ENCODE results near the gene CRB3. TPM values are rescaled to one million over a fixed set of nuclear protein-coding genes. Genes with fewer than 3 reads are reported as not detected.
"Not testable (repeated sequence)": the region's sequence is repeated elsewhere in the genome, so short reads cannot be mapped to it uniquely, and the experiment has no call there.

Gene CRB3
- total and polyA plus RNA-seq, 4 donors: 19.2 to 38.7 (median 28.9) TPM

DNA sequence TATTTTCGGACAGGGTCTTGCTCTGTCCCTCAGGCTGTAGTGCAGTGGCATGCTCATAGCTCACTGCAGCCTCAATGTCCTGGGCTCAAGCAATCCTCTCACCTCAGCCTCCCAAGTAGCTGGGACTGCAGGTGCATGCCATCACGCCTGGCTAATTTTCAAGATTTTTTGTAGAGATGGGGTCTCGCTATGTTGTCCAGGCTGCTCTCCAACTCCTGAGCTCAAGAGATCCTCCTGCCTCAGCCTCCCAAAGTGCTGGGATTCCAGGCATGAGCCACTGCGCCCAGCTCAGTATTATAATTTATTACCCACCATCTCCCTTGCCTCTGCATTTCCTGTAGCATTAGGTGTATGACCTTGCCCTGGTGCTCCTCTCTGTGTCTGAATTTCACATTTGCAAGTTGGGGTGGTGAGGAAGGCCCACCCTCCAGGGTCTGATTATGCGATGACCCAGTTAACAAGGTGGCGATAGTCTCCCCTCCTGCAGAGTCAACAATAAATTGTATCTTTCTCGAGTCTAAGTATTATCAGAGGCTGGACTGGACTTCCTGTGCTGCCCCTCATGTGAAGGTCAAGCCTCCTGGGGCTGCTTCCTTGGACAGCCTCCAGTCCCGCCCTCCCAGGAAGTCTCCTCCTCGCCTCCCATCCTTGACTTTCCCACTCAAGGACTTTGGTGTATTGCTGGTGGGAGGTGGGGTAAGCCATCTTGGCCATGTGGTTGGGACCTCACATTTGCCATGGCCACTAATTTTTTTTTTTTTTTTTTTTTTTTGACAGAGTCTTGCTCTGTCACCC is 39.5 kb downstream of the CRB3 start:
- DNase-seq (ENCODE audit: low spot score): no peak
- WGBS: 81% methylated on average over 9 of the region's 9 CpGs
- Histone ChIP-seq H3K9ac (ENCODE audit: low read depth in 1 of 2, low read length in 2 of 2) (no peak overlapping the region), H3K27ac (ENCODE audit: low read depth in 1 of 2, low read length in 2 of 2) (no peak overlapping the region), H3K36me3 (ENCODE audit: control insufficient read depth in 4 of 4, insufficient read depth in 3 of 4, low read depth in 1 of 4, low read length in 3 of 4) (no peaks in the 10 kb centered on the region), H3K4me1 (ENCODE audit: control insufficient read depth in 4 of 4, insufficient read depth in 4 of 4, low read length in 3 of 4) (peaks cover 0 to 8% (median 4%) of the 10 kb centered on the region in 4 donors), H3K9me3 (ENCODE audit: control insufficient read depth in 4 of 4, low read length in 3 of 4) (no peaks in the 10 kb centered on the region), H3K27me3 (ENCODE audit: control insufficient read depth in 4 of 4, insufficient read depth in 4 of 4, low read length in 3 of 4) (peaks cover 0 to 3% (median 0%) of the 10 kb centered on the region in 4 donors), H3K4me3 (ENCODE audit: low read depth in 1 of 3, low read length in 3 of 3) (no peak overlapping the region)
- TF ChIP-seq NR2F2 (IDR thresholded peaks at IDR 0.05) (peak; percentile 57), HNF4A (conservative IDR thresholded peaks at IDR 0.05) (no peak), EGR1 (IDR thresholded peaks at IDR 0.05; ENCODE audit: low read depth in 2 of 2) (no peak), GABPA (IDR thresholded peaks at IDR 0.05 in 1 of 2, conservative IDR thresholded peaks at IDR 0.05 in 1 of 2) (no peak), FOXA1 (IDR thresholded peaks at IDR 0.05) (no peak)

DNA sequence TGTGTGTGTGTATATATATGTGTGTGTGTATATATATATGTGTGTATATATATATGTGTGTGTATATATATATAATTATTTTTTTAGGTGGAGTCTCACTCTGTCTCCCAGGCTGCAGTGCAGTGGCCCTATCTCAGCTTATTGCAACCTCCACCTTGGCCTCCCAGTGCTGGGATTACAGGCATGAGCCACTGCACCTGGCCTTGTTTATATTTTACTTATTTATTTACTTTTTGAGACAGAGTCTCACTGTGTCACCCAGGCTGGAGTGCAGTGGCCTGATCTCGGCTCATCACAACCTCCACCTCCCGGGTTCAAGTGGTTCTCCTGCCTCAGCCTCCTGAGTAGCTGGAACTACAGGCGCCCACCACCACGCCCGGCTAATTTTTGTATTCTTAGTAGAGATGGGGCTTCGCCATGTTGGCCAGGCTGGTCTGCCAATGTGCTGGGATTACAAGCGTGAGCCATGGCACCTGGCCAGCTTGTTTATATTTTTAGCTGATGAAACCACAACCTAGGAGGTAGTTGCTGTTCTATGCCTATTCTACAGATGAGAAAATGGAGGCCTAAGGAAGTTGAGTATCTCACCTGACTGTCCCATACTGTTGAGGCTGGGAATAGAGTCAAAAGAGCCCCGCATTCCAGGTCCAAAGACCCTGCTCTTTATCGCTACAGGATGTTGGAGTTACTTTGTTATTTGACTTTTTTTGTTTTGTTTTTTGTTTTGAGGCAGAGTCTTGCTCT is 44.1 kb downstream of the CRB3 start:
- H3K9ac ChIP-seq (ENCODE audit: low read depth in 1 of 2, low read length in 2 of 2); H3K27ac ChIP-seq (ENCODE audit: low read depth in 1 of 2, low read length in 2 of 2); H3K4me1 ChIP-seq (ENCODE audit: control insufficient read depth in 4 of 4, insufficient read depth in 4 of 4, low read length in 3 of 4); H3K27me3 ChIP-seq (ENCODE audit: control insufficient read depth in 4 of 4, insufficient read depth in 4 of 4, low read length in 3 of 4); DNase-seq (ENCODE audit: low spot score); H3K4me3 ChIP-seq (ENCODE audit: low read depth in 1 of 3, low read length in 3 of 3); H3K9me3 ChIP-seq (ENCODE audit: control insufficient read depth in 4 of 4, low read length in 3 of 4); H3K36me3 ChIP-seq (ENCODE audit: control insufficient read depth in 4 of 4, insufficient read depth in 3 of 4, low read depth in 1 of 4, low read length in 3 of 4): not testable (repeated sequence)
- 86% methylated on average over 9 of the region's 9 CpGs for WGBS

DNA sequence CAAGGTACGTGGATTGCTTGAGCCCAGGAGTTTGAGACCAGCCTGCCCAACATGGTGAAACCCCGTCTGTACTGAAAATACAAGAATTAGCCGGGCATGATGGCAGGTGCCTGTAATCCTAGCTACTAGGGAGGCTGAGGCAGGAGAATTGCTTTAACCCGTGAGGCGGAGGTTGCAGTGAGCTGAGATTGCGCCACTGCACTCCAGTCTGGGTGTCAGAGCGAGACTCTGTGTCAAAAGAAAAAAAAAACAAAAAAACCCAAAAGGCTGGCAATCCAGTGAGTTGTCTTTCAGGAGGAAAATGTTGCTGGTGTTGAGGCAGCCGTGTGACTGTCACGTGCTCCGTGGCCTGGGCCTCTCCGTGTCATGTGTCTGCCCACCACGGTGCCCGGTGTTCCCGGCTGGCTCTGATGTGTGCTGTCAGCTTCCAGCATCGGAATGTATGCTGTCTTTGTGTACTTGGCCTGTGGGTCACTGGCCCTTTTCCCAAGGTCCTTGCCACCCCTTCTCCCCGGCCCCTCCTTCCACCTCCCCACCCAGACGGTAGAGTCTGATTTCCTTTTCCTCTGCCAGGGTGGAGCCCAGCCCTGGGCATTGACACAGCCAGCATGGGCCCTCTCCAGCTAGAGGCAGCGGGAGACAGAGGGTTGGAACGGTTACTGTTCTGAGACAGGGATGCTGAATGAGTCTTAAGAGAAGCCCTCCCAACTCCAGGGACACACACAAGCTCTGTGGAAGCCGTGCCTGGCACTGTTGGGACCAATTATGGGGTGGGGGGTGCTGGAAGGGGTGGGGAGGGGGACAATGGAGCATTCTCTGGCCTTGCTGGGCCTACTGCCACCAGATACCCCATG is 45.3 kb downstream of the CRB3 start:
- peak; percentile 57 for DNase-seq (ENCODE audit: low spot score)
- 44% methylated on average over 20 of the region's 20 CpGs for WGBS
- no peaks in the 10 kb centered on the region for H3K27me3 ChIP-seq (ENCODE audit: control insufficient read depth in 4 of 4, insufficient read depth in 4 of 4, low read length in 3 of 4)
- H3K27ac ChIP-seq (ENCODE audit: low read depth in 1 of 2, low read length in 2 of 2): peak overlapping the region in 1 of 2 donors; percentile 7
- H3K9me3 ChIP-seq (ENCODE audit: control insufficient read depth in 4 of 4, low read length in 3 of 4): no peaks in the 10 kb centered on the region
- peaks cover 0 to 3% (median under 1%) of the 10 kb centered on the region in 4 donors for H3K4me1 ChIP-seq (ENCODE audit: control insufficient read depth in 4 of 4, insufficient read depth in 4 of 4, low read length in 3 of 4)
- H3K9ac ChIP-seq (ENCODE audit: low read depth in 1 of 2, low read length in 2 of 2): no peak overlapping the region
- H3K36me3 ChIP-seq (ENCODE audit: control insufficient read depth in 4 of 4, insufficient read depth in 3 of 4, low read depth in 1 of 4, low read length in 3 of 4): no peaks in the 10 kb centered on the region
- H3K4me3 ChIP-seq (ENCODE audit: low read depth in 1 of 3, low read length in 3 of 3): no peak overlapping the region
- TF ChIP-seq, protein P1, sequence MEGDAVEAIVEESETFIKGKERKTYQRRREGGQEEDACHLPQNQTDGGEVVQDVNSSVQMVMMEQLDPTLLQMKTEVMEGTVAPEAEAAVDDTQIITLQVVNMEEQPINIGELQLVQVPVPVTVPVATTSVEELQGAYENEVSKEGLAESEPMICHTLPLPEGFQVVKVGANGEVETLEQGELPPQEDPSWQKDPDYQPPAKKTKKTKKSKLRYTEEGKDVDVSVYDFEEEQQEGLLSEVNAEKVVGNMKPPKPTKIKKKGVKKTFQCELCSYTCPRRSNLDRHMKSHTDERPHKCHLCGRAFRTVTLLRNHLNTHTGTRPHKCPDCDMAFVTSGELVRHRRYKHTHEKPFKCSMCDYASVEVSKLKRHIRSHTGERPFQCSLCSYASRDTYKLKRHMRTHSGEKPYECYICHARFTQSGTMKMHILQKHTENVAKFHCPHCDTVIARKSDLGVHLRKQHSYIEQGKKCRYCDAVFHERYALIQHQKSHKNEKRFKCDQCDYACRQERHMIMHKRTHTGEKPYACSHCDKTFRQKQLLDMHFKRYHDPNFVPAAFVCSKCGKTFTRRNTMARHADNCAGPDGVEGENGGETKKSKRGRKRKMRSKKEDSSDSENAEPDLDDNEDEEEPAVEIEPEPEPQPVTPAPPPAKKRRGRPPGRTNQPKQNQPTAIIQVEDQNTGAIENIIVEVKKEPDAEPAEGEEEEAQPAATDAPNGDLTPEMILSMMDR (IDR thresholded peaks at IDR 0.05; ENCODE audit: low read depth, low read length, missing input control): no peak
- TF ChIP-seq NR2F2 (IDR thresholded peaks at IDR 0.05): peak; percentile 62
- TF ChIP-seq, protein P2, sequence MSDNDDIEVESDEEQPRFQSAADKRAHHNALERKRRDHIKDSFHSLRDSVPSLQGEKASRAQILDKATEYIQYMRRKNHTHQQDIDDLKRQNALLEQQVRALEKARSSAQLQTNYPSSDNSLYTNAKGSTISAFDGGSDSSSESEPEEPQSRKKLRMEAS (IDR thresholded peaks at IDR 0.05): no peak
- TF ChIP-seq, protein P3, sequence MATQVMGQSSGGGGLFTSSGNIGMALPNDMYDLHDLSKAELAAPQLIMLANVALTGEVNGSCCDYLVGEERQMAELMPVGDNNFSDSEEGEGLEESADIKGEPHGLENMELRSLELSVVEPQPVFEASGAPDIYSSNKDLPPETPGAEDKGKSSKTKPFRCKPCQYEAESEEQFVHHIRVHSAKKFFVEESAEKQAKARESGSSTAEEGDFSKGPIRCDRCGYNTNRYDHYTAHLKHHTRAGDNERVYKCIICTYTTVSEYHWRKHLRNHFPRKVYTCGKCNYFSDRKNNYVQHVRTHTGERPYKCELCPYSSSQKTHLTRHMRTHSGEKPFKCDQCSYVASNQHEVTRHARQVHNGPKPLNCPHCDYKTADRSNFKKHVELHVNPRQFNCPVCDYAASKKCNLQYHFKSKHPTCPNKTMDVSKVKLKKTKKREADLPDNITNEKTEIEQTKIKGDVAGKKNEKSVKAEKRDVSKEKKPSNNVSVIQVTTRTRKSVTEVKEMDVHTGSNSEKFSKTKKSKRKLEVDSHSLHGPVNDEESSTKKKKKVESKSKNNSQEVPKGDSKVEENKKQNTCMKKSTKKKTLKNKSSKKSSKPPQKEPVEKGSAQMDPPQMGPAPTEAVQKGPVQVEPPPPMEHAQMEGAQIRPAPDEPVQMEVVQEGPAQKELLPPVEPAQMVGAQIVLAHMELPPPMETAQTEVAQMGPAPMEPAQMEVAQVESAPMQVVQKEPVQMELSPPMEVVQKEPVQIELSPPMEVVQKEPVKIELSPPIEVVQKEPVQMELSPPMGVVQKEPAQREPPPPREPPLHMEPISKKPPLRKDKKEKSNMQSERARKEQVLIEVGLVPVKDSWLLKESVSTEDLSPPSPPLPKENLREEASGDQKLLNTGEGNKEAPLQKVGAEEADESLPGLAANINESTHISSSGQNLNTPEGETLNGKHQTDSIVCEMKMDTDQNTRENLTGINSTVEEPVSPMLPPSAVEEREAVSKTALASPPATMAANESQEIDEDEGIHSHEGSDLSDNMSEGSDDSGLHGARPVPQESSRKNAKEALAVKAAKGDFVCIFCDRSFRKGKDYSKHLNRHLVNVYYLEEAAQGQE (IDR thresholded peaks at IDR 0.05): no peak
- TF ChIP-seq JUND (IDR thresholded peaks at IDR 0.05): no peak
- peak; percentile 6 to 59 for TF ChIP-seq RXRA (IDR thresholded peaks at IDR 0.05)
- no peak for TF ChIP-seq RAD21 (IDR thresholded peaks at IDR 0.05)
- TF ChIP-seq YY1 (IDR thresholded peaks at IDR 0.05): no peak
- no peak for TF ChIP-seq EGR1 (IDR thresholded peaks at IDR 0.05; ENCODE audit: low read depth in 2 of 2)
- no peak for TF ChIP-seq HNF4G (IDR thresholded peaks at IDR 0.05)
- peak; percentile 36 for TF ChIP-seq SP1 (IDR thresholded peaks at IDR 0.05)
- TF ChIP-seq FOXA1 (IDR thresholded peaks at IDR 0.05): no peak
- no peak for TF ChIP-seq TAF1 (conservative IDR thresholded peaks at IDR 0.05)
- TF ChIP-seq GABPA (IDR thresholded peaks at IDR 0.05 in 1 of 2, conservative IDR thresholded peaks at IDR 0.05 in 1 of 2): no peak
- no peak for TF ChIP-seq HNF4A (conservative IDR thresholded peaks at IDR 0.05)
- TF ChIP-seq, protein P4, sequence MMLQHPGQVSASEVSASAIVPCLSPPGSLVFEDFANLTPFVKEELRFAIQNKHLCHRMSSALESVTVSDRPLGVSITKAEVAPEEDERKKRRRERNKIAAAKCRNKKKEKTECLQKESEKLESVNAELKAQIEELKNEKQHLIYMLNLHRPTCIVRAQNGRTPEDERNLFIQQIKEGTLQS (IDR thresholded peaks at IDR 0.05): no peak

Measured in liver (tissue), 9 donors.